ENCODE measurements around the gene SDR39U1. TPM values are rescaled to one million over a fixed set of nuclear protein-coding genes. Genes with fewer than 3 reads are reported as not detected.

The SDR39U1 gene
- total and polyA plus RNA-seq, 4 donors = 18.5 to 96.8 (median 61.6) TPM

DNA sequence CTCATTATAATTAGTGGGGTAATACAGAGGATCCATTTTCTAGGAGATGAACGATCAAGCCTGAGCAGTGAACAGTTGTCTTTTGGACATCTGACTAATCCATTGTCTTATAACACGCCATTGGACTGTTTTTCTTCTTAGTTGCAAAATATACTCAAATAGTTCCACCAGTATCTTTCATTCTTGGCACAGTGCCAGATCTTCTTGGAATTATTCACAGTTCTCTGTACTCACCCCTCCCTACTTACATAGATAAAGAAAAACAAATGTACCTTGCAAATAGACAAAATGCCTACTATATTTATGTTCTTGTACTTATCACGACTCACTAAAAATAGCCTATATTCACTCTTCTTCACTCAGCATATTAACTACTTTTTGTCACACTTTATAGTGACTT lies 16.9 kb downstream of the SDR39U1 start:
- Histone ChIP-seq H3K4me3 (ENCODE audit: low read depth, low read length) (no peak overlapping the region), H3K36me3 (ENCODE audit: control insufficient read depth, insufficient read depth, low read length) (peaks cover 3% of the 10 kb centered on the region), H3K4me1 (ENCODE audit: control insufficient read depth, insufficient read depth, low read length) (peaks cover 19% of the 10 kb centered on the region), H3K9me3 (ENCODE audit: control insufficient read depth, insufficient read depth, low read length) (no peaks in the 10 kb centered on the region), H3K27ac (ENCODE audit: low read depth, low read length) (no peak overlapping the region), H3K27me3 (ENCODE audit: control insufficient read depth, insufficient read depth, low read length) (peaks cover 4% of the 10 kb centered on the region)
- WGBS (ENCODE audit: insufficient coverage) = 56% methylated on average over 1 of the region's 3 CpGs
- no peak for DNase-seq (ENCODE audit: low read depth in 4 of 6, low spot score in 6 of 6)

- Histone ChIP-seq H3K27ac (ENCODE audit: low read depth, low read length) (no peak overlapping the region), H3K4me3 (ENCODE audit: low read depth, low read length) (no peak overlapping the region), H3K4me1 (ENCODE audit: control insufficient read depth, insufficient read depth, low read length) (no peaks in the 10 kb centered on the region), H3K9me3 (ENCODE audit: control insufficient read depth, insufficient read depth, low read length) (no peaks in the 10 kb centered on the region), H3K27me3 (ENCODE audit: control insufficient read depth, insufficient read depth, low read length) (no peaks in the 10 kb centered on the region), H3K36me3 (ENCODE audit: control insufficient read depth, insufficient read depth, low read length) (no peaks in the 10 kb centered on the region)
- DNase-seq (ENCODE audit: low read depth in 4 of 6, low spot score in 6 of 6) = no peak
- 74% methylated on average over 8 of the region's 12 CpGs for WGBS (ENCODE audit: insufficient coverage)
Observed at GRCh38 chr14:24422694-24423601, 19.6 kb downstream of the SDR39U1 start.

DNA sequence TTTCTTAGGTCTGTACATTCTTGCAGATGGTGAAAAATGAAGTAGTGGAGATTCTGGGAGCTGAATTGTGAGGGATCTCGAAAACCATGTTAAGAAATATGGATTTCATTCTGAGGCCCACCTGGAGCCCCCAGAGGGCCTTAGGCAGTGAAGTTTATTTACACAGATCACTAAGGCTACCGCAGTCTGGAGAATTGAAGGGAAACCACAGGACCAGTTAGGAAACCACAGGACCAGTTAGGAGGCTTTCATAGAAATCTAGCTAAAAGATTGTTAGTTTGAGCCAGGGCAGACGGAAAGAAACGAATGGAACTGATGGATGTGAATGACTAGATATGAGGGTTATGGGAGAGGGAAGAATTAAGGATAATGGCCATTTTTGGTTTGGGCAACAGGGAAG lies 20.3 kb downstream of the SDR39U1 start:
- Histone ChIP-seq H3K4me3 (ENCODE audit: low read depth, low read length) (no peak overlapping the region), H3K27me3 (ENCODE audit: control insufficient read depth, insufficient read depth, low read length) (no peaks in the 10 kb centered on the region), H3K4me1 (ENCODE audit: control insufficient read depth, insufficient read depth, low read length) (no peaks in the 10 kb centered on the region), H3K9me3 (ENCODE audit: control insufficient read depth, insufficient read depth, low read length) (no peaks in the 10 kb centered on the region), H3K27ac (ENCODE audit: low read depth, low read length) (no peak overlapping the region), H3K36me3 (ENCODE audit: control insufficient read depth, insufficient read depth, low read length) (no peaks in the 10 kb centered on the region)
- no peak for DNase-seq (ENCODE audit: low read depth in 4 of 6, low spot score in 6 of 6)
- WGBS (ENCODE audit: insufficient coverage) = 71% methylated on average over 4 of the region's 4 CpGs

DNA sequence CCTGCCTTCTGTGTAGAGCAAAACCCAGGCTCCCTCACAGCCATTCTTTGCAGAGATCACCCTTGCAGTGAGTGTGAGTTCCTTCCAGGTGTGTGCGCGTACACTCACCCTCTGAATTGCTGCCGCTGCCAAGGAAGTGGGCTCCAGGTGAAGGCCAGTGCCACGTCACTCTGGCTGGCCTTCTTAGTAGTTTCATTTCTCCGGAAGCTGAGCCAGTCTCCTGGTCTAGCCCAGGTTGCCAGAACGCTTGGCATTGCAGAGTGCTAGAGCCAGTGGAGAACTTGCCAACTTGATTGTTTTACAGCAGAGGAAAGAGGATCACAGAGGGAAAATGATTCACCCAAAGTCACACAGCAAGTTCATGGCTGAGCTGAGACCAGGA lies 24.1 kb downstream of the SDR39U1 start:
- Histone ChIP-seq H3K36me3 (ENCODE audit: control insufficient read depth, insufficient read depth, low read length) (peaks cover 33% of the 10 kb centered on the region), H3K4me3 (ENCODE audit: low read depth, low read length) (no peak overlapping the region), H3K27ac (ENCODE audit: low read depth, low read length) (no peak overlapping the region), H3K9me3 (ENCODE audit: control insufficient read depth, insufficient read depth, low read length) (no peaks in the 10 kb centered on the region), H3K4me1 (ENCODE audit: control insufficient read depth, insufficient read depth, low read length) (peaks cover 7% of the 10 kb centered on the region), H3K27me3 (ENCODE audit: control insufficient read depth, insufficient read depth, low read length) (no peaks in the 10 kb centered on the region)
- no peak for DNase-seq (ENCODE audit: low read depth in 4 of 6, low spot score in 6 of 6)
- WGBS (ENCODE audit: insufficient coverage) = 83% methylated on average over 6 of the region's 6 CpGs

DNA sequence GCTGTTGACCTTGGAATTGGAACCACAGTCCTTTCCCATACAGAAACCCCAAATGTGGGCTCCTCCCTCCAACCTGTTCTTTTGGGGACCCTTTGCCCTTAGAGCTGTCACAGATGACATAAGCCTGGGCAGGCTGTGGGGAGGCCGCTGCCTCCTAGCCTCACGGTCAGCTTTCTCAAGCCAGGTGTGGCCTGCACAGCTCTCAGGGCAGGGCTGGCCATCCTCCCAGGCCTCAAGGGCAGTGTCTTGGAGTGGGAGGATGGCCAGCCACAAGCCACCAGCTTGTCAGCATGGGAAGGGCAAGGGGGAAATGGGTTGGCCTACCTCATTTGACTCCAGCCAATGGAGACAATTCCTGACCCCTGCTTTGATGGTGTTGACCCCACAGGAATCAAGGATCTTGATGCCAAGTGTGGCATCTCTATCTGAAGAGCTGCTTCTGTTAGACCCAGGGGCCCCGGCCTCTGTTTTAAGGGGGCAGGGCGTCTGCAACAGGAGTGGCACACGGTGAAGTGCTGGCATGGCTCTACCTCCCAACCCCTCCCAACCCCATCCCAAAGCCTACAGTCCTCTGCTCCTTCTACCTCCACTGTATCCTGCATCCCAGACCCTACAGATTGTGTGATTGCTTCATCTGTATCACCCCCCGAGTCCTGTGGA lies 24.6 kb downstream of the SDR39U1 start:
- H3K27ac ChIP-seq (ENCODE audit: low read depth, low read length) = no peak overlapping the region
- peaks cover 7% of the 10 kb centered on the region for H3K4me1 ChIP-seq (ENCODE audit: control insufficient read depth, insufficient read depth, low read length)
- 74% methylated on average over 6 of the region's 6 CpGs for WGBS (ENCODE audit: insufficient coverage)
- no peak overlapping the region for H3K4me3 ChIP-seq (ENCODE audit: low read depth, low read length)
- no peak for DNase-seq (ENCODE audit: low read depth in 4 of 6, low spot score in 6 of 6)
- peaks cover 36% of the 10 kb centered on the region for H3K36me3 ChIP-seq (ENCODE audit: control insufficient read depth, insufficient read depth, low read length)
- H3K9me3 ChIP-seq (ENCODE audit: control insufficient read depth, insufficient read depth, low read length) = no peaks in the 10 kb centered on the region
- no peaks in the 10 kb centered on the region for H3K27me3 ChIP-seq (ENCODE audit: control insufficient read depth, insufficient read depth, low read length)

- H3K27me3 ChIP-seq (ENCODE audit: control insufficient read depth, insufficient read depth, low read length) = no peaks in the 10 kb centered on the region
- DNase-seq (ENCODE audit: low read depth in 4 of 6, low spot score in 6 of 6) = no peak
- peaks cover 7% of the 10 kb centered on the region for H3K4me1 ChIP-seq (ENCODE audit: control insufficient read depth, insufficient read depth, low read length)
- H3K27ac ChIP-seq (ENCODE audit: low read depth, low read length) = no peak overlapping the region
- peaks cover 37% of the 10 kb centered on the region for H3K36me3 ChIP-seq (ENCODE audit: control insufficient read depth, insufficient read depth, low read length)
- H3K9me3 ChIP-seq (ENCODE audit: control insufficient read depth, insufficient read depth, low read length) = no peaks in the 10 kb centered on the region
- H3K4me3 ChIP-seq (ENCODE audit: low read depth, low read length) = no peak overlapping the region
- 80% methylated on average over 16 of the region's 16 CpGs for WGBS (ENCODE audit: insufficient coverage)
Observed at GRCh38 chr14:24416932-24417619, 25.5 kb downstream of the SDR39U1 start.

DNA sequence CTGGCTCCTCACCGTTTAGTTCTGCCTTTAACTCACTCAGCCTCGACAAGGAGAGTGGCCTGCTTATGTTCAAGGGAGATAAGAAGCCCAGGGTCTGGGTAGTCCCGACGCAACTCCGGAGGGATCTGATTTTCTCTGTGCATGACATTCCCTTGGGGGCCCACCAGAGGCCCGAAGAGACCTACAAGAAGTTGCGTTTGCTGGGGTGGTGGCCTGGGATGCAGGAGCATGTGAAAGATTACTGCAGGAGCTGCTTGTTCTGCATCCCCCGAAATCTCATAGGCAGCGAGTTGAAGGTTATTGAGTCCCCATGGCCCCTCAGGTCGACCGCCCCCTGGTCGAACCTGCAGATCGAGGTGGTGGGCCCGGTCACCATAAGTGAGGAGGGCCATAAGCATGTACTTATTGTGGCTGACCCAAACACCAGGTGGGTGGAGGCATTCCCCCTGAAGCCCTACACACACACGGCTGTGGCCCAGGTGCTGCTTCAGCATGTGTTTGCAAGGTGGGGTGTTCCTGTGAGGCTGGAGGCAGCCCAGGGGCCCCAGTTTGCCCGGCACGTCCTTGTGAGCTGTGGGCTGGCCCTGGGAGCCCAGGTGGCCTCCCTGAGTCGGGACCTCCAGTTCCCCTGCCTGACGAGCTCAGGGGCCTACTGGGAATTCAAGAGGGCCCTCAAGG lies 26.2 kb downstream of the SDR39U1 start:
- Histone ChIP-seq H3K4me1 (ENCODE audit: control insufficient read depth, insufficient read depth, low read length) (peaks cover 7% of the 10 kb centered on the region), H3K4me3 (ENCODE audit: low read depth, low read length) (no peak overlapping the region), H3K27ac (ENCODE audit: low read depth, low read length) (no peak overlapping the region), H3K36me3 (ENCODE audit: control insufficient read depth, insufficient read depth, low read length) (peaks cover 42% of the 10 kb centered on the region), H3K9me3 (ENCODE audit: control insufficient read depth, insufficient read depth, low read length) (no peaks in the 10 kb centered on the region), H3K27me3 (ENCODE audit: control insufficient read depth, insufficient read depth, low read length) (no peaks in the 10 kb centered on the region)
- DNase-seq (ENCODE audit: low read depth in 4 of 6, low spot score in 6 of 6) = no peak
- 79% methylated on average over 19 of the region's 19 CpGs for WGBS (ENCODE audit: insufficient coverage)

- Histone ChIP-seq H3K36me3 (ENCODE audit: control insufficient read depth, insufficient read depth, low read length) (peaks cover 49% of the 10 kb centered on the region), H3K9me3 (ENCODE audit: control insufficient read depth, insufficient read depth, low read length) (no peaks in the 10 kb centered on the region), H3K27ac (ENCODE audit: low read depth, low read length) (no peak overlapping the region), H3K4me3 (ENCODE audit: low read depth, low read length) (no peak overlapping the region), H3K4me1 (ENCODE audit: control insufficient read depth, insufficient read depth, low read length) (peaks cover 7% of the 10 kb centered on the region), H3K27me3 (ENCODE audit: control insufficient read depth, insufficient read depth, low read length) (no peaks in the 10 kb centered on the region)
- 87% methylated on average over 20 of the region's 25 CpGs for WGBS (ENCODE audit: insufficient coverage)
- DNase-seq (ENCODE audit: low read depth in 4 of 6, low spot score in 6 of 6) = no peak
Observed at GRCh38 chr14:24415421-24416253, 26.9 kb downstream of the SDR39U1 start.
